Neural crest cell (in vitro differentiated cells): ENCODE data around the gene SPATA13. TPM values are rescaled to one million over a fixed set of nuclear protein-coding genes. Genes with fewer than 3 reads are reported as not detected.
A peak's percentile ranks its signal among the peaks of the same experiment; 100 is the strongest.

Experiments
- DNase-seq: peaks from one replicate; pipeline ENCODE4 v3.0.0; 2021; ENCODE audit warnings: low read depth, mixed read lengths, low spot score
- H3K27ac Mint-ChIP-seq: one replicate; pipeline ENCODE4 v1.8.0; 2021; ENCODE audit warnings: mild to moderate bottlenecking, mixed read lengths; ENCODE audit not compliant: unreplicated experiment
- H3K27me3 Mint-ChIP-seq: 2 replicates; pipeline ENCODE4 v1.8.0; 2021; ENCODE audit warnings: low read depth, mild to moderate bottlenecking, mixed read lengths
- H3K36me3 Mint-ChIP-seq: 2 replicates; pipeline ENCODE4 v1.8.0; 2021; ENCODE audit warnings: low read depth, mild to moderate bottlenecking, mixed read lengths
- H3K4me1 Mint-ChIP-seq: 2 replicates; pipeline ENCODE4 v1.8.0; 2021; ENCODE audit warnings: mixed read lengths
- H3K4me3 Mint-ChIP-seq: one replicate; pipeline ENCODE4 v1.8.0; 2021; ENCODE audit warnings: mild to moderate bottlenecking, mixed read lengths
- H3K9me3 Mint-ChIP-seq: 2 replicates; pipeline ENCODE4 v1.8.0; 2021; ENCODE audit warnings: mixed read lengths
- long read RNA-seq: library from polyadenylated mRNA; unstranded; transcript quantifications from one replicate; pipeline ENCODE4 v2.0.0, GENCODE V29; 2020
- total RNA-seq: library from RNA; stranded (reverse); gene quantifications from 2 replicates; pipeline ENCODE4 v1.2.1, GENCODE V29; 2021
- TF ChIP-seq, protein P1 (sequence below): fragments of 200-600 bp; sonication (generic); conservative IDR thresholded peaks from 2 replicates; pipeline ENCODE4 v1.5.0; 2021; ENCODE audit warnings: antibody characterized with exemption, mild to moderate bottlenecking

The SPATA13 gene
- total RNA-seq: 42.3 and 45.8 TPM in 2 replicates
- long read RNA-seq, full-length matches to known transcripts: 7 of 32 reads
- long read RNA-seq, partial matches to known transcripts: 15 of 32 reads
- long read RNA-seq, other reads (novel, unspliced or antisense): 10 of 32 reads

- peaks cover 61% of the 10 kb centered on the region for H3K4me1 Mint-ChIP-seq
- peak within 1 kb of the TSS; percentile 74 for H3K27ac Mint-ChIP-seq
- H3K4me3 Mint-ChIP-seq: peak within 1 kb of the TSS; percentile 89
- no peaks in the 10 kb centered on the region for H3K27me3 Mint-ChIP-seq
- peak; percentile 98 for DNase-seq
- TF ChIP-seq, protein P1, sequence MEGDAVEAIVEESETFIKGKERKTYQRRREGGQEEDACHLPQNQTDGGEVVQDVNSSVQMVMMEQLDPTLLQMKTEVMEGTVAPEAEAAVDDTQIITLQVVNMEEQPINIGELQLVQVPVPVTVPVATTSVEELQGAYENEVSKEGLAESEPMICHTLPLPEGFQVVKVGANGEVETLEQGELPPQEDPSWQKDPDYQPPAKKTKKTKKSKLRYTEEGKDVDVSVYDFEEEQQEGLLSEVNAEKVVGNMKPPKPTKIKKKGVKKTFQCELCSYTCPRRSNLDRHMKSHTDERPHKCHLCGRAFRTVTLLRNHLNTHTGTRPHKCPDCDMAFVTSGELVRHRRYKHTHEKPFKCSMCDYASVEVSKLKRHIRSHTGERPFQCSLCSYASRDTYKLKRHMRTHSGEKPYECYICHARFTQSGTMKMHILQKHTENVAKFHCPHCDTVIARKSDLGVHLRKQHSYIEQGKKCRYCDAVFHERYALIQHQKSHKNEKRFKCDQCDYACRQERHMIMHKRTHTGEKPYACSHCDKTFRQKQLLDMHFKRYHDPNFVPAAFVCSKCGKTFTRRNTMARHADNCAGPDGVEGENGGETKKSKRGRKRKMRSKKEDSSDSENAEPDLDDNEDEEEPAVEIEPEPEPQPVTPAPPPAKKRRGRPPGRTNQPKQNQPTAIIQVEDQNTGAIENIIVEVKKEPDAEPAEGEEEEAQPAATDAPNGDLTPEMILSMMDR: no peak
- peaks cover 3% of the 10 kb centered on the region for H3K36me3 Mint-ChIP-seq
- H3K9me3 Mint-ChIP-seq: no peaks in the 10 kb centered on the region
These were observed at the start of gene SPATA13 for GRCh38 chr13:24160458-24161009. TSS of gene SPATA13 (plus strand) at chr13:24160720. CDS start at chr13:24222930, 62,210 bp downstream.

GRCh38 chr13:24112791-24113190 is 47.7 kb upstream of the SPATA13 start:
- Mint-ChIP-seq H3K9me3 (peaks cover 2% of the 10 kb centered on the region), H3K27ac (no peak overlapping the region)

DNA sequence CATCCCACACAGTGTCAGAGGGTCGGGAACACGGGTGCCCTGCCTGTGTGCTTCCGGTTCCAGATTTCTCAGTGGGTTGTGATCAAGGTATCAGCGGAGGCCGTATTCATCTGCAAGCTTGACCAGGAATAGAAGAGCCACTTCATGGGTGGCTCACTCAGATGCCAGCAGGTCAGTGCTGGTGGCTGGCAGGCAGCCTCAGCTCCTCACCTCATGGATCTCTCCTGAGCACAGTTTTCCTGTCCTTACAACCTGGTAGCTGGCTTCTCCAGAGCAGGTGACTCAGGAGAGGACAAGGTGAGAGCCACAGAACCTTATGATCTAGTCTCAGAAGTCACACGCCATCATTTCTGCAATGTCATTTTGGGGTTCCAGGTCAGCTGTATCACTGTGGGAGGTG is 44.8 kb upstream of the SPATA13 start:
- Mint-ChIP-seq H3K9me3 (peaks cover 2% of the 10 kb centered on the region), H3K27ac (no peak overlapping the region), H3K4me1 (peaks cover 41% of the 10 kb centered on the region), H3K36me3 (no peaks in the 10 kb centered on the region), H3K4me3 (no peak overlapping the region), H3K27me3 (no peaks in the 10 kb centered on the region)
- DNase-seq: no peak
- TF ChIP-seq, protein P1: no peak

More at GRCh38 chr13:24112791-24113190, 47.7 kb upstream of the SPATA13 start:
- Mint-ChIP-seq H3K4me3 (no peak overlapping the region), H3K36me3 (no peaks in the 10 kb centered on the region), H3K4me1 (peaks cover 46% of the 10 kb centered on the region), H3K27me3 (no peaks in the 10 kb centered on the region)
- no peak for DNase-seq
- TF ChIP-seq, protein P1: no peak

DNA sequence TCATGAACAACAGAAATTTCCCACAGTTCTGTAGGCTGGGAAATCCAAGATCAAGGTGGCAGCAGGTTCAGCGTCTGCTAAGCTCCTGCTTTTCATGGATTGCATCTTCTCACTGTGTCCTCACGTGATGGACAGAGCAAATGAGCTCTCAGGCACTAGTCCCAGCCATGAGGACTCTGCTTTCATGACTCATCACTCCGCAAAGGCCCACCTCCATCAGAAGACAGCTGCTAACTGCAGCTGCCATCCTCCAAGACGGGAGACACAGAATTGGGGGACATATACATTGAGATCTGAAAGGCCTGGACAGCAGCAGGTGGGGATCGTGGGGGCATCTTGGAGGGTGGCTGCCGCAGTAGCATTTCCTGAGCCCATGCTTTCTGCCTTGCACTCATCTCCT is 44.4 kb upstream of the SPATA13 start:
- TF ChIP-seq, protein P1: no peak
- Mint-ChIP-seq H3K27ac (no peak overlapping the region), H3K27me3 (no peaks in the 10 kb centered on the region), H3K4me3 (no peak overlapping the region), H3K4me1 (peaks cover 46% of the 10 kb centered on the region), H3K36me3 (no peaks in the 10 kb centered on the region), H3K9me3 (peaks cover 2% of the 10 kb centered on the region)
- no peak for DNase-seq

- no peak for DNase-seq
- no peaks in the 10 kb centered on the region for H3K36me3 Mint-ChIP-seq
- peaks cover 56% of the 10 kb centered on the region for H3K4me1 Mint-ChIP-seq
- no peaks in the 10 kb centered on the region for H3K27me3 Mint-ChIP-seq
- TF ChIP-seq, protein P1: no peak
- H3K27ac Mint-ChIP-seq: no peak overlapping the region
- H3K4me3 Mint-ChIP-seq: no peak overlapping the region
- peaks cover 2% of the 10 kb centered on the region for H3K9me3 Mint-ChIP-seq
These were observed 41.9 kb upstream of the SPATA13 start for GRCh38 chr13:24118576-24118975.
